ENCODE measurements around the gene PFKFB4.

- TF ChIP-seq CTCF (IDR thresholded peaks at IDR 0.05) (no peak), POLR2A (IDR thresholded peaks at IDR 0.05) (no peak)
Observed at GRCh38 chr3:48598323-48599076, 41.9 kb upstream of the PFKFB4 start.
